ENCODE data around the gene LRRC41. TPM values are rescaled to one million over a fixed set of nuclear protein-coding genes. Genes with fewer than 3 reads are reported as not detected.
"Not testable (repeated sequence)": the region's sequence is repeated elsewhere in the genome, so short reads cannot be mapped to it uniquely, and the experiment has no call there.

Gene LRRC41, protein sequence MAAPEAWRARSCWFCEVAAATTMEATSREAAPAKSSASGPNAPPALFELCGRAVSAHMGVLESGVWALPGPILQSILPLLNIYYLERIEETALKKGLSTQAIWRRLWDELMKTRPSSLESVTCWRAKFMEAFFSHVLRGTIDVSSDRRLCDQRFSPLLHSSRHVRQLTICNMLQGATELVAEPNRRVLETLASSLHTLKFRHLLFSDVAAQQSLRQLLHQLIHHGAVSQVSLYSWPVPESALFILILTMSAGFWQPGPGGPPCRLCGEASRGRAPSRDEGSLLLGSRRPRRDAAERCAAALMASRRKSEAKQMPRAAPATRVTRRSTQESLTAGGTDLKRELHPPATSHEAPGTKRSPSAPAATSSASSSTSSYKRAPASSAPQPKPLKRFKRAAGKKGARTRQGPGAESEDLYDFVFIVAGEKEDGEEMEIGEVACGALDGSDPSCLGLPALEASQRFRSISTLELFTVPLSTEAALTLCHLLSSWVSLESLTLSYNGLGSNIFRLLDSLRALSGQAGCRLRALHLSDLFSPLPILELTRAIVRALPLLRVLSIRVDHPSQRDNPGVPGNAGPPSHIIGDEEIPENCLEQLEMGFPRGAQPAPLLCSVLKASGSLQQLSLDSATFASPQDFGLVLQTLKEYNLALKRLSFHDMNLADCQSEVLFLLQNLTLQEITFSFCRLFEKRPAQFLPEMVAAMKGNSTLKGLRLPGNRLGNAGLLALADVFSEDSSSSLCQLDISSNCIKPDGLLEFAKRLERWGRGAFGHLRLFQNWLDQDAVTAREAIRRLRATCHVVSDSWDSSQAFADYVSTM
- total RNA-seq (2014; rRNA removed; shearing (Covaris generic); ENCODE audit: low replicate concordance): 70.5 and 101 TPM in 2 replicates

- no peaks in the 10 kb centered on the region for H3K9me3 ChIP-seq
- no peaks in the 10 kb centered on the region for H3K27me3 ChIP-seq
- peak; percentile 96 for DNase-seq
- peaks cover 58% of the 10 kb centered on the region for H3K36me3 ChIP-seq
- H3K4me3 ChIP-seq: peak within 1 kb of the TSS; percentile 88
These were observed at the start of gene LRRC41, which contains the start of gene UQCRH for GRCh38 chr1:46303038-46303871. LRRC41 (minus strand) TSS chr1:46303616; CDS start chr1:46303322, 294 bp downstream. UQCRH (plus strand) TSS chr1:46303698; CDS start chr1:46303767, 69 bp downstream.

- Histone ChIP-seq H3K36me3 (peaks cover 68% of the 10 kb centered on the region), H3K27me3 (no peaks in the 10 kb centered on the region), H3K4me3 (no peak overlapping the region), H3K9me3 (no peaks in the 10 kb centered on the region)
- DNase-seq: no peak
These were observed 48.9 kb upstream of the LRRC41 start for GRCh38 chr1:46352363-46352762.

DNA sequence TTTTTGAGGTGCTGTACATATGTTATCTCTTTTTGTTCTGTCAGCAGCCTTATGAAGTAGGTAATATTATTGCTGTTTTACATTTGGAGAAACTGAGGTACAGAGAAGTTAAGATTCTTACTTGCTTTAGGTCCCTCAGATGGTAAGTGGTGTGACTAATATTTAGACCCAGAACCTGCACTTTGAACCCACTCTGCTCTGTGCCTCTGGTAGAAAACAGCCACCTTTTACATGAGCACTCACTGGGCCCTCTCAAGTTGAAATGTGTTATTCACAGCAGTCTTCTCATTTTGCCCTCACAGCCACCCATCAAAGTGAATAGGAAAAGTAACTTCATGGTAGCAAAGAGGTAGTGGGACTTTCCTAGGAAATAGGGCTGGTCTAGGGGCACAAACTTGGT lies 41.9 kb upstream of the LRRC41 start:
- H3K36me3 ChIP-seq: peaks cover 63% of the 10 kb centered on the region
- no peaks in the 10 kb centered on the region for H3K27me3 ChIP-seq
- no peak for DNase-seq
- H3K4me3 ChIP-seq: no peak overlapping the region
- no peaks in the 10 kb centered on the region for H3K9me3 ChIP-seq

- DNase-seq: no peak
- peaks cover 55% of the 10 kb centered on the region for H3K36me3 ChIP-seq
- no peaks in the 10 kb centered on the region for H3K9me3 ChIP-seq
- no peak overlapping the region for H3K4me3 ChIP-seq
- H3K27me3 ChIP-seq: no peaks in the 10 kb centered on the region
These were observed 41.1 kb upstream of the LRRC41 start for GRCh38 chr1:46344481-46344880.

- Histone ChIP-seq H3K36me3 (peaks cover 52% of the 10 kb centered on the region), H3K27me3 (no peaks in the 10 kb centered on the region), H3K9me3 (no peaks in the 10 kb centered on the region), H3K4me3 (no peak overlapping the region)
- no peak for DNase-seq
These were observed 40.3 kb upstream of the LRRC41 start for GRCh38 chr1:46343705-46344104.

DNA sequence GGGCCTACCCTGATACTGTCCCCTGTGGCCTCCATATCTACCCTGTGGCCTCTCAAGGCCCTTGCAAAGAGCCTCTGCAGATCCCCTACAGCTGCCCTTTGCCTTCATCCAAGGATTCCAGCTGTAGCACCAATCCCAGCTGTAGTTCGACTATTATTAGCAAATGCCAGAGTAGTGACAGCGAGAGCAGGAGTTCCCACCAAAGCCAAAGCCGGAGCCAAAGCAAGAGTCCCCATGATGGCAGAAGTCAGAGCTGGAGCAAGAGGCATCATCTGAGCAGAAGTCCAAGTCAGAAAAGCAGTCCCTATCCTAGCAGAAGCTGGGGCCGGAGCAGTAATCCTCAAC lies 39.9 kb upstream of the LRRC41 start:
- Histone ChIP-seq H3K9me3 (no peaks in the 10 kb centered on the region), H3K27me3 (no peaks in the 10 kb centered on the region), H3K4me3 (no peak overlapping the region), H3K36me3 (peaks cover 50% of the 10 kb centered on the region)
- DNase-seq: no peak

- Histone ChIP-seq H3K27me3 (no peaks in the 10 kb centered on the region), H3K9me3 (no peaks in the 10 kb centered on the region)
- DNase-seq: no peak
These were observed 39.4 kb upstream of the LRRC41 start for GRCh38 chr1:46342677-46343350.

GRCh38 chr1:46342084-46342656 lies 38.8 kb upstream of the LRRC41 start:
- no peak for DNase-seq
- Histone ChIP-seq H3K36me3 (peaks cover 41% of the 10 kb centered on the region), H3K27me3 (no peaks in the 10 kb centered on the region), H3K9me3 (no peaks in the 10 kb centered on the region), H3K4me3 (peak overlapping the region; percentile 93)

More at GRCh38 chr1:46342677-46343350, 39.4 kb upstream of the LRRC41 start:
- no peak overlapping the region for H3K4me3 ChIP-seq
- peaks cover 45% of the 10 kb centered on the region for H3K36me3 ChIP-seq

- no peaks in the 10 kb centered on the region for H3K27me3 ChIP-seq
- peaks cover 34% of the 10 kb centered on the region for H3K36me3 ChIP-seq
- peak overlapping the region; percentile 93 for H3K4me3 ChIP-seq
- H3K9me3 ChIP-seq: no peaks in the 10 kb centered on the region
- DNase-seq: no peak
These were observed 38.0 kb upstream of the LRRC41 start for GRCh38 chr1:46341222-46342083.

GRCh38 chr1:46340404-46341221 lies 37.2 kb upstream of the LRRC41 start, which contains the start of gene NSUN4:
NSUN4 (plus strand) TSS chr1:46340807; CDS start chr1:46340827, 20 bp downstream.
- no peaks in the 10 kb centered on the region for H3K27me3 ChIP-seq
- peak; percentile 92 for DNase-seq
- peak within 1 kb of the TSS; percentile 93 for H3K4me3 ChIP-seq

GRCh38 chr1:46337409-46337808 lies 34.0 kb upstream of the LRRC41 start:
- DNase-seq, H3K4me3 ChIP-seq, H3K27me3 ChIP-seq, H3K9me3 ChIP-seq, H3K36me3 ChIP-seq: not testable (repeated sequence)

More at GRCh38 chr1:46340404-46341221, 37.2 kb upstream of the LRRC41 start, which contains the start of gene NSUN4:
- Histone ChIP-seq H3K9me3 (no peaks in the 10 kb centered on the region), H3K36me3 (peaks cover 32% of the 10 kb centered on the region)

GRCh38 chr1:46335081-46335480 lies 31.7 kb upstream of the LRRC41 start:
- Histone ChIP-seq H3K4me3 (no peak overlapping the region), H3K9me3 (no peaks in the 10 kb centered on the region), H3K27me3 (no peaks in the 10 kb centered on the region), H3K36me3 (no peaks in the 10 kb centered on the region)
- DNase-seq: no peak

DNA sequence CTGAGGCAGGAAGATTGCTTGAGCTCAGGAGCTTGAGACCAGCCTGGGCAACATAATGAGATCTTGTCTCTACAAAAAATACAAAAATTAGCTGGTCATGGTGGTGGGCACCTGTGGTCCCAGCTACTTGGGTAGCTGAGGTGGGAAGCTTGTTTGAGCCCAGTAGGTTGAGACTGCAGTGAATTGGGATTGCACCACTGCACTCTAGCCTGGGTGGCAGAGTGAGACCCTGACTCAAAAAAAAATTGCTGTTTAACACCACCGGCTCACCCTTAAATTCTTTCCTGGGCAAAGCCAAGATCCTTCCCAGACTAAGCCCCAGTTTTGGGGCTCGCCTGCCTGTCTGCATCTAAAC lies 30.6 kb upstream of the LRRC41 start:
- Histone ChIP-seq H3K27me3 (no peaks in the 10 kb centered on the region), H3K36me3 (no peaks in the 10 kb centered on the region), H3K4me3 (no peak overlapping the region), H3K9me3 (no peaks in the 10 kb centered on the region)
- DNase-seq: no peak

GRCh38 chr1:46333300-46334029 lies 30.0 kb upstream of the LRRC41 start:
- Histone ChIP-seq H3K27me3 (no peaks in the 10 kb centered on the region), H3K9me3 (no peaks in the 10 kb centered on the region), H3K36me3 (no peaks in the 10 kb centered on the region), H3K4me3 (no peak overlapping the region)
- DNase-seq: no peak

All from MG63 (cell line).